ENCODE data around the gene STK16. TPM values are rescaled to one million over a fixed set of nuclear protein-coding genes. Genes with fewer than 3 reads are reported as not detected.

The STK16 gene
- total and polyA plus RNA-seq, 2 of the 13 experiments (the other 11 are each of a cell fraction or from before 2014, with no cell fraction given): 28.0 to 50.9 TPM

DNA sequence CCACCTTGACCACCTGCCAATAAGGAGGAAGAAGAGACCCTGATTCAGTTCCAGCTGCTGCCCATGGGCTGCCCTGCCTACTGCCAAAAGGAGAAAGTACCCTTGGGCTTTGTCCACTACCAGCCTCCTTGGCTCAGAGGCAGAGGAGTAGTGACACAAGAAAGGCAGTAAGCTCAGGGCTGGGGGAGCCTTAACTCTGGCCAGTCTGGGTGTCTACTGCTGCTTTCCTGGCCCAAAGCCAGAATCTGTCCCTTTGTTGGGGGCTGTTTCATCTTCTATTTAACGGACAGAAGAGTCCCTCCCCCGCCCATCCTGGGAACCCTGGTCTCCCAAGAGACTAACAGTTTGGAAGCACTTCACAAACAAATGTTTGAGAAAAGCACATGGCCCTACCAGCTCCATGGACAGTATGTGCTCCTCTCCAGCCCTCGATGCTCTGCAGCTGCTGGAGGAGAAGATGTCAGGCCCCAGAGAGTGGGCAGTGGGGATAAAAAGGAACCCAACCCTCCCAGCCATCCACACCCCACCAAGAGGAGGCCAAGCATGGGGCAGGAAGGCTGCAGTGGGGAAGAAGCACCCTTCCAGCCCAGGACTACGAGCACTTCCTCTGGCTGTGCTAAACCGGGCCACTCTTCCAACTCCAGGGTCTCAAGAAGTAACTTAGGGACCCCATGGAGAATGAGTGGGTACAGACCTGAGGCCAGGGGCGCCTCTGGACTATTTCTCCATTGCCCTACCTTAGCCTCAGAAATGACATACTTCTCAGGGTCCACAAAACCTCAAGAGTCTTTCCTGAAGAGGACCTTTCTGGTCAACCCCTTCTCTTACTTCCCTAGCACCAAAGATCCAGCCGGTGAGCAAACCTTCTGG lies 17.0 kb upstream of the STK16 start (continued):
- TF ChIP-seq MIXL1 (CRISPR knock-in tag; IDR thresholded peaks at IDR 0.05) (no peak), NFRKB (IDR thresholded peaks at IDR 0.05) (no peak), HNRNPL (IDR thresholded peaks at IDR 0.05; ENCODE audit: low read depth, low read length) (no peak), ZNF615 (CRISPR knock-in tag; IDR thresholded peaks at IDR 0.05; ENCODE audit: borderline replicate concordance) (0 out of 2 replicates have a peak, but pooled peaks have one; percentile 31), CBX5 (CRISPR knock-in tag; IDR thresholded peaks at IDR 0.05; ENCODE audit: borderline replicate concordance) (no peak), ZNF589 (CRISPR knock-in tag; conservative IDR thresholded peaks at IDR 0.05) (no peak), ZNF326 (CRISPR knock-in tag; IDR thresholded peaks at IDR 0.05; ENCODE audit: borderline replicate concordance) (no peak), JUN (CRISPR knock-in tag; IDR thresholded peaks at IDR 0.05) (no peak), WIZ (CRISPR knock-in tag; IDR thresholded peaks at IDR 0.05) (no peak), ZNF383 (CRISPR knock-in tag; IDR thresholded peaks at IDR 0.05; ENCODE audit: borderline replicate concordance) (0 out of 2 replicates have a peak, but pooled peaks have one; percentile 22), ZNF766 (CRISPR knock-in tag; IDR thresholded peaks at IDR 0.05; ENCODE audit: borderline replicate concordance) (no peak), ZNF841 (CRISPR knock-in tag; IDR thresholded peaks at IDR 0.05; ENCODE audit: borderline replicate concordance) (no peak), RFXAP (CRISPR knock-in tag; IDR thresholded peaks at IDR 0.05; ENCODE audit: borderline replicate concordance) (no peak), MAFK (conservative IDR thresholded peaks at IDR 0.05 in 1 of 2, IDR thresholded peaks at IDR 0.05 in 1 of 2; ENCODE audit: low read length in 2 of 2) (no peak), KAT7 (CRISPR knock-in tag; IDR thresholded peaks at IDR 0.05; ENCODE audit: borderline replicate concordance) (no peak; the same call in 1 of the 2 replicates), ZNF230 (CRISPR knock-in tag; IDR thresholded peaks at IDR 0.05) (no peak), ZNF746 (CRISPR knock-in tag; IDR thresholded peaks at IDR 0.05) (0 out of 2 replicates have a peak, but pooled peaks have one; percentile 24), ARNTL (CRISPR knock-in tag; IDR thresholded peaks at IDR 0.05) (0 out of 2 replicates have a peak, but pooled peaks have one; percentile 12), PHF20 (CRISPR knock-in tag; IDR thresholded peaks at IDR 0.05) (no peak), DR1 (CRISPR knock-in tag; IDR thresholded peaks at IDR 0.05) (no peak), ZNF124 (CRISPR knock-in tag; IDR thresholded peaks at IDR 0.05) (no peak), SIN3B (IDR thresholded peaks at IDR 0.05; ENCODE audit: low read length) (no peak)
- TF ChIP-seq, protein P1, sequence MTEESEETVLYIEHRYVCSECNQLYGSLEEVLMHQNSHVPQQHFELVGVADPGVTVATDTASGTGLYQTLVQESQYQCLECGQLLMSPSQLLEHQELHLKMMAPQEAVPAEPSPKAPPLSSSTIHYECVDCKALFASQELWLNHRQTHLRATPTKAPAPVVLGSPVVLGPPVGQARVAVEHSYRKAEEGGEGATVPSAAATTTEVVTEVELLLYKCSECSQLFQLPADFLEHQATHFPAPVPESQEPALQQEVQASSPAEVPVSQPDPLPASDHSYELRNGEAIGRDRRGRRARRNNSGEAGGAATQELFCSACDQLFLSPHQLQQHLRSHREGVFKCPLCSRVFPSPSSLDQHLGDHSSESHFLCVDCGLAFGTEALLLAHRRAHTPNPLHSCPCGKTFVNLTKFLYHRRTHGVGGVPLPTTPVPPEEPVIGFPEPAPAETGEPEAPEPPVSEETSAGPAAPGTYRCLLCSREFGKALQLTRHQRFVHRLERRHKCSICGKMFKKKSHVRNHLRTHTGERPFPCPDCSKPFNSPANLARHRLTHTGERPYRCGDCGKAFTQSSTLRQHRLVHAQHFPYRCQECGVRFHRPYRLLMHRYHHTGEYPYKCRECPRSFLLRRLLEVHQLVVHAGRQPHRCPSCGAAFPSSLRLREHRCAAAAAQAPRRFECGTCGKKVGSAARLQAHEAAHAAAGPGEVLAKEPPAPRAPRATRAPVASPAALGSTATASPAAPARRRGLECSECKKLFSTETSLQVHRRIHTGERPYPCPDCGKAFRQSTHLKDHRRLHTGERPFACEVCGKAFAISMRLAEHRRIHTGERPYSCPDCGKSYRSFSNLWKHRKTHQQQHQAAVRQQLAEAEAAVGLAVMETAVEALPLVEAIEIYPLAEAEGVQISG (CRISPR knock-in tag; IDR thresholded peaks at IDR 0.05): peak; percentile 41; the same call in 1 of the 2 replicates
- TF ChIP-seq, protein P2, sequence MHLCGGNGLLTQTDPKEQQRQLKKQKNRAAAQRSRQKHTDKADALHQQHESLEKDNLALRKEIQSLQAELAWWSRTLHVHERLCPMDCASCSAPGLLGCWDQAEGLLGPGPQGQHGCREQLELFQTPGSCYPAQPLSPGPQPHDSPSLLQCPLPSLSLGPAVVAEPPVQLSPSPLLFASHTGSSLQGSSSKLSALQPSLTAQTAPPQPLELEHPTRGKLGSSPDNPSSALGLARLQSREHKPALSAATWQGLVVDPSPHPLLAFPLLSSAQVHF (CRISPR knock-in tag; IDR thresholded peaks at IDR 0.05): no peak
- TF ChIP-seq, protein P3, sequence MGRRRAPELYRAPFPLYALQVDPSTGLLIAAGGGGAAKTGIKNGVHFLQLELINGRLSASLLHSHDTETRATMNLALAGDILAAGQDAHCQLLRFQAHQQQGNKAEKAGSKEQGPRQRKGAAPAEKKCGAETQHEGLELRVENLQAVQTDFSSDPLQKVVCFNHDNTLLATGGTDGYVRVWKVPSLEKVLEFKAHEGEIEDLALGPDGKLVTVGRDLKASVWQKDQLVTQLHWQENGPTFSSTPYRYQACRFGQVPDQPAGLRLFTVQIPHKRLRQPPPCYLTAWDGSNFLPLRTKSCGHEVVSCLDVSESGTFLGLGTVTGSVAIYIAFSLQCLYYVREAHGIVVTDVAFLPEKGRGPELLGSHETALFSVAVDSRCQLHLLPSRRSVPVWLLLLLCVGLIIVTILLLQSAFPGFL (CRISPR knock-in tag; IDR thresholded peaks at IDR 0.05): 0 out of 2 replicates have a peak, but pooled peaks have one; percentile 85
- TF ChIP-seq, protein P4, sequence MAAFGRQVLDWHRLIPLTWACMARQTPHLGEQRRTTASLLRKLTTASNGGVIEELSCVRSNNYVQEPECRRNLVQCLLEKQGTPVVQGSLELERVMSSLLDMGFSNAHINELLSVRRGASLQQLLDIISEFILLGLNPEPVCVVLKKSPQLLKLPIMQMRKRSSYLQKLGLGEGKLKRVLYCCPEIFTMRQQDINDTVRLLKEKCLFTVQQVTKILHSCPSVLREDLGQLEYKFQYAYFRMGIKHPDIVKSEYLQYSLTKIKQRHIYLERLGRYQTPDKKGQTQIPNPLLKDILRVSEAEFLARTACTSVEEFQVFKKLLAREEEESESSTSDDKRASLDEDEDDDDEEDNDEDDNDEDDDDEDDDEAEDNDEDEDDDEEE (CRISPR knock-in tag; IDR thresholded peaks at IDR 0.05): peak; percentile 56; the same call in 1 of the 2 replicates
